HEK293 (cell line): Measurements from ENCODE around the gene PDCD4.

Experiments used
- CTCF ChIA-PET: fragments of 350-600 bp; formaldehyde crosslinking; extraction: SDS; loops from one replicate; lab custom pipeline; 2021; ENCODE audit warnings: antibody characterized with exemption; lab: Yijun Ruan, JAX
- POLR2A ChIA-PET: fragments of 300-600 bp; formaldehyde crosslinking; extraction: SDS; loops from one replicate; lab custom pipeline; 2020; ENCODE audit warnings: antibody characterized with exemption, inconsistent platforms; lab: Yijun Ruan, JAX
- H3K27ac ChIP-seq: fragments of 200-500 bp; sonication (Bioruptor generic); 2 replicates; pipeline ENCODE4 v1.5.1; 2014; ENCODE audit warnings: low read depth, low read length, control low read depth, inconsistent platforms; ENCODE audit errors: extremely low read depth
- H3K36me3 ChIP-seq, 2 experiments: fragments of 200-500 bp in 1 of 2; sonication (Bioruptor generic) in 1 of 2; 1 replicate in 1 of 2; 2 replicates in 1 of 2; pipeline ENCODE4 v1.5.1; 2014 to 2017; ENCODE audit warnings: inconsistent platforms in 2 of 2, low read length in 2 of 2; ENCODE audit not compliant: control insufficient read depth in 2 of 2, insufficient read depth in 1 of 2
- H3K4me1 ChIP-seq: fragments of 200-500 bp; sonication (Bioruptor generic); 2 replicates; pipeline ENCODE4 v1.5.1; 2014; ENCODE audit warnings: mild to moderate bottlenecking, low read length, inconsistent platforms; ENCODE audit not compliant: control insufficient read depth, insufficient read depth
- H3K4me3 ChIP-seq: 2 replicates; pipeline ENCODE4 v1.5.1; 2011; ENCODE audit warnings: low read depth, mild to moderate bottlenecking, control low read depth, low read length, moderate library complexity
- H3K9me3 ChIP-seq: fragments of 200-500 bp; sonication (Bioruptor generic); 2 replicates; pipeline ENCODE4 v1.5.1; 2014; ENCODE audit warnings: low read depth, low read length, inconsistent platforms; ENCODE audit not compliant: control insufficient read depth, insufficient read depth
- EGR2 ChIP-seq: fragments of 450-650 bp; formaldehyde crosslinking; IDR thresholded peaks from 2 replicates; pipeline ENCODE4 v1.5.1; 2016; ENCODE audit warnings: low read depth, missing biosample characterization, missing genetic modification characterization
- GLIS1 ChIP-seq: fragments of 450-650 bp; formaldehyde crosslinking; IDR thresholded peaks from 2 replicates; pipeline ENCODE4 v1.5.1; 2016; ENCODE audit warnings: missing biosample characterization, missing genetic modification characterization
- HOXA7 ChIP-seq: sonication (generic); formaldehyde crosslinking; IDR thresholded peaks from 2 replicates; pipeline ENCODE4 v1.8.1; 2022; ENCODE audit warnings: missing genetic modification reagents, borderline replicate concordance
- KLF16 ChIP-seq: fragments of 450-650 bp; formaldehyde crosslinking; IDR thresholded peaks from 2 replicates; pipeline ENCODE4 v1.5.1; 2017; ENCODE audit warnings: missing biosample characterization, missing genetic modification characterization
- MEIS1 ChIP-seq: sonication (generic); formaldehyde crosslinking; IDR thresholded peaks from 2 replicates; pipeline ENCODE4 v1.8.1; 2022; ENCODE audit warnings: missing genetic modification reagents, mild to moderate bottlenecking, borderline replicate concordance
- MZF1 ChIP-seq: fragments of 450-650 bp; formaldehyde crosslinking; IDR thresholded peaks from 2 replicates; pipeline ENCODE4 v1.5.1; 2017; ENCODE audit warnings: missing biosample characterization, missing genetic modification characterization, borderline replicate concordance
- OSR2 ChIP-seq: fragments of 450-650 bp; formaldehyde crosslinking; IDR thresholded peaks from 2 replicates; pipeline ENCODE4 v1.5.1; 2016; ENCODE audit warnings: missing biosample characterization, missing genetic modification characterization
- PATZ1 ChIP-seq: fragments of 450-650 bp; formaldehyde crosslinking; IDR thresholded peaks from 2 replicates; pipeline ENCODE4 v1.5.1; 2016; ENCODE audit warnings: missing biosample characterization, missing genetic modification characterization
- REST ChIP-seq: fragments of 450-650 bp; formaldehyde crosslinking; IDR thresholded peaks from 2 replicates; pipeline ENCODE4 v1.5.1; 2016; ENCODE audit warnings: missing biosample characterization, missing genetic modification characterization
- SP7 ChIP-seq: fragments of 450-650 bp; formaldehyde crosslinking; IDR thresholded peaks from 2 replicates; pipeline ENCODE4 v1.5.1; 2016; ENCODE audit warnings: missing biosample characterization, missing genetic modification characterization
- YY2 ChIP-seq: fragments of 450-650 bp; formaldehyde crosslinking; IDR thresholded peaks from 2 replicates; pipeline ENCODE4 v1.5.1; 2016; ENCODE audit warnings: missing biosample characterization, missing genetic modification characterization
- ZBTB21 ChIP-seq: fragments of 450-650 bp; formaldehyde crosslinking; IDR thresholded peaks from 2 replicates; pipeline ENCODE4 v1.5.1; 2017; ENCODE audit warnings: missing biosample characterization, missing genetic modification characterization
- ZBTB7A ChIP-seq: fragments of 450-650 bp; formaldehyde crosslinking; IDR thresholded peaks from 2 replicates; pipeline ENCODE4 v1.5.1; 2016; ENCODE audit warnings: low read depth, missing biosample characterization, missing genetic modification characterization
- ZEB2 ChIP-seq: fragments of 450-650 bp; formaldehyde crosslinking; IDR thresholded peaks from 2 replicates; pipeline ENCODE4 v1.5.1; 2016; ENCODE audit warnings: missing biosample characterization, missing genetic modification characterization
- ZFHX2 ChIP-seq: fragments of 450-650 bp; formaldehyde crosslinking; conservative IDR thresholded peaks from 2 replicates; pipeline ENCODE4 v1.5.1; 2016; ENCODE audit warnings: missing biosample characterization, missing genetic modification characterization
- ZNF133 ChIP-seq: fragments of 450-650 bp; formaldehyde crosslinking; IDR thresholded peaks from 2 replicates; pipeline ENCODE4 v1.5.1; 2016; ENCODE audit warnings: missing biosample characterization, missing genetic modification characterization
- ZNF138 ChIP-seq: fragments of 450-650 bp; formaldehyde crosslinking; IDR thresholded peaks from 2 replicates; pipeline ENCODE4 v1.5.1; 2016; ENCODE audit warnings: missing biosample characterization, missing genetic modification characterization, borderline replicate concordance
- ZNF223 ChIP-seq: fragments of 450-650 bp; formaldehyde crosslinking; IDR thresholded peaks from 2 replicates; pipeline ENCODE4 v1.5.1; 2016; ENCODE audit warnings: missing biosample characterization, missing genetic modification characterization
- ZNF26 ChIP-seq: fragments of 450-650 bp; formaldehyde crosslinking; IDR thresholded peaks from 2 replicates; pipeline ENCODE4 v1.5.1; 2016; ENCODE audit warnings: missing biosample characterization, missing genetic modification characterization
- ZNF292 ChIP-seq: fragments of 450-650 bp; formaldehyde crosslinking; IDR thresholded peaks from 2 replicates; pipeline ENCODE4 v1.5.1; 2016; ENCODE audit warnings: low read depth, missing biosample characterization, missing genetic modification characterization, borderline replicate concordance
- ZNF324 ChIP-seq: fragments of 450-650 bp; formaldehyde crosslinking; IDR thresholded peaks from 2 replicates; pipeline ENCODE4 v1.5.1; 2016; ENCODE audit warnings: missing biosample characterization, missing genetic modification characterization
- ZNF335 ChIP-seq: fragments of 450-650 bp; formaldehyde crosslinking; conservative IDR thresholded peaks from 2 replicates; pipeline ENCODE4 v1.5.1; 2016; ENCODE audit warnings: missing biosample characterization, missing genetic modification characterization
- ZNF391 ChIP-seq: fragments of 450-650 bp; formaldehyde crosslinking; IDR thresholded peaks from 2 replicates; pipeline ENCODE4 v1.5.1; 2016; ENCODE audit warnings: low read depth, missing biosample characterization, missing genetic modification characterization, borderline replicate concordance
- ZNF423 ChIP-seq: fragments of 450-650 bp; formaldehyde crosslinking; IDR thresholded peaks from 2 replicates; pipeline ENCODE4 v1.5.1; 2016; ENCODE audit warnings: missing biosample characterization, missing genetic modification characterization
- ZNF514 ChIP-seq: fragments of 450-650 bp; formaldehyde crosslinking; IDR thresholded peaks from 2 replicates; pipeline ENCODE4 v1.5.1; 2016; ENCODE audit warnings: missing biosample characterization, missing genetic modification characterization
- ZNF521 ChIP-seq: fragments of 450-650 bp; formaldehyde crosslinking; IDR thresholded peaks from 2 replicates; pipeline ENCODE4 v1.5.1; 2017; ENCODE audit warnings: missing biosample characterization, mild to moderate bottlenecking, missing genetic modification characterization
- ZNF596 ChIP-seq: fragments of 450-650 bp; IDR thresholded peaks from 2 replicates; pipeline ENCODE4 v1.5.0; 2018; ENCODE audit warnings: missing biosample characterization, mild to moderate bottlenecking, missing genetic modification characterization, moderate library complexity
- ZNF660 ChIP-seq: fragments of 450-650 bp; IDR thresholded peaks from 2 replicates; pipeline ENCODE4 v1.5.1; 2018; ENCODE audit warnings: missing biosample characterization, mild to moderate bottlenecking, missing genetic modification characterization
- ZNF792 ChIP-seq: fragments of 450-650 bp; formaldehyde crosslinking; IDR thresholded peaks from 2 replicates; pipeline ENCODE4 v1.5.1; 2016; ENCODE audit warnings: missing biosample characterization, missing genetic modification characterization
- TF ChIP-seq, protein P1 (sequence below): fragments of 450-650 bp; formaldehyde crosslinking; IDR thresholded peaks from 2 replicates; pipeline ENCODE4 v1.5.1; 2017; ENCODE audit warnings: missing biosample characterization, missing genetic modification characterization

The PDCD4 gene

DNA sequence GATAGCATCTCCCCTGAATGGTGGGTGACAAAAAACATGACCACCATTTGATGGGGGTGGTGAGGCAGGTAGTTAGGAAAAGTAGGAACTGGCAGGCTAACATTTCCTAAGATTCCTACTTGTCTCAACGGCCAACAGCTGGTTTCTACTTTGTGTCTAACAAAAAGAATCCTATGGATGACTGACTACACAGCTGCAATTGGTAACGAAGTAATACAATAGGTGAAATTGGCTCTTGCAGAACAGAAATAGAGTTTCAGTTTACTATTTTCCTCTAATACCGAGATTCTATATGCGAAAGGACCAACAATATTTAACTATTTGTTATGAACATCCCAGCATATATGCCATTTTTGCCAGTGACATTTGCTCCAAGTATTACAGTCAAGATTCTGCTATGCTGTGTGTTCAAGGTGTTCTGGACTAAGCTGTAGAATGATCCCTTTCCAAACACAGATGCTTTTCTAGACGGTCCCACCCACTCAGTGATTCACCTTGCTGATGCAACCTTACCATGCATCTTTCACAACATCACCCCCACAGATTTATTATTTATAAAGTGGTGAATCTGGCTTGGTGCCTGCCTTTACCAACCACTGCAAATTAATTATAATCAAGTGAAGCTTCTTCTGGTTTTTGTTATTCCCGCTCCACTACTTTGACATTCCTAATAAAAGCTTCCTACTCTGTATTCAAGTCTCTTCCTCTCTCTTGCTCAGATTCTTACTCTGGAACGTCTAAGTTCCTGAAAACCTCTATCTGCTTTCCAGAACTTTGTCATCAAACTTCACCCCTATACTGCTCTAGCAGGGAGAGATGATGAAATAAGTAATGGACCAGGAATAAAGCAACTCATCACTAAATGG is 30.5 kb downstream of the PDCD4 start:
- ChIA-PET POLR2A (interaction anchor here (0.7 to 1.5 kb wide), 3 partner anchors 17 to 40 kb away, joined by 3 to 5 read pairs (median 3); partner anchors contain the start of genes BBIP1, PDCD4 and SHOC2), CTCF (interaction anchor here (0.6 to 3.3 kb wide), 4 partner anchors 9 to 697 kb away, joined by 3 to 14 read pairs (median 3); no protein-coding TSS in a partner anchor)
- Histone ChIP-seq H3K9me3 (no peaks in the 10 kb centered on the region), H3K36me3 (peaks cover 28 to 48% of the 10 kb centered on the region in 2 experiments), H3K4me3 (no peak overlapping the region), H3K27ac (no peak overlapping the region), H3K4me1 (no peaks in the 10 kb centered on the region)
- peak; percentile 50 for TF ChIP-seq ZNF660 (tag by site-specific recombination)
- no peak for TF ChIP-seq ZNF792 (tag by site-specific recombination)
- no peak for TF ChIP-seq EGR2
- peak; percentile 38 for TF ChIP-seq ZNF335 (tag by site-specific recombination)
- TF ChIP-seq ZNF391 (tag by site-specific recombination): no peak
- no peak for TF ChIP-seq ZBTB7A (tag by site-specific recombination)
- 0 out of 2 replicates have a peak, but pooled peaks have one; percentile 15 for TF ChIP-seq ZEB2 (tag by site-specific recombination)
- no peak for TF ChIP-seq ZNF292
- TF ChIP-seq YY2 (tag by site-specific recombination): no peak
- no peak for TF ChIP-seq ZNF514
- no peak for TF ChIP-seq ZBTB21
- TF ChIP-seq, protein P1, sequence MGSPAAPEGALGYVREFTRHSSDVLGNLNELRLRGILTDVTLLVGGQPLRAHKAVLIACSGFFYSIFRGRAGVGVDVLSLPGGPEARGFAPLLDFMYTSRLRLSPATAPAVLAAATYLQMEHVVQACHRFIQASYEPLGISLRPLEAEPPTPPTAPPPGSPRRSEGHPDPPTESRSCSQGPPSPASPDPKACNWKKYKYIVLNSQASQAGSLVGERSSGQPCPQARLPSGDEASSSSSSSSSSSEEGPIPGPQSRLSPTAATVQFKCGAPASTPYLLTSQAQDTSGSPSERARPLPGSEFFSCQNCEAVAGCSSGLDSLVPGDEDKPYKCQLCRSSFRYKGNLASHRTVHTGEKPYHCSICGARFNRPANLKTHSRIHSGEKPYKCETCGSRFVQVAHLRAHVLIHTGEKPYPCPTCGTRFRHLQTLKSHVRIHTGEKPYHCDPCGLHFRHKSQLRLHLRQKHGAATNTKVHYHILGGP (tag by site-specific recombination): peak; percentile 76
- no peak for TF ChIP-seq MEIS1 (CRISPR knock-in tag)
- peak; percentile 95 for TF ChIP-seq ZNF133 (tag by site-specific recombination)
- 0 out of 2 replicates have a peak, but pooled peaks have one; percentile 35 for TF ChIP-seq ZNF324 (tag by site-specific recombination)
- TF ChIP-seq ZNF596 (tag by site-specific recombination): no peak
- no peak for TF ChIP-seq MZF1 (tag by site-specific recombination)
- TF ChIP-seq PATZ1: 0 out of 2 replicates have a peak, but pooled peaks have one; percentile 14
- TF ChIP-seq KLF16 (tag by site-specific recombination): peak; percentile 74; the same call in 1 of the 2 replicates
- TF ChIP-seq ZNF26 (tag by site-specific recombination): no peak
- no peak for TF ChIP-seq ZNF423
- TF ChIP-seq OSR2 (tag by site-specific recombination): no peak
- no peak for TF ChIP-seq ZNF223 (tag by site-specific recombination)
- TF ChIP-seq REST (tag by site-specific recombination): no peak
- TF ChIP-seq ZFHX2: peak; percentile 43
- no peak for TF ChIP-seq ZNF138 (tag by site-specific recombination)
- no peak for TF ChIP-seq HOXA7 (CRISPR knock-in tag)
- no peak for TF ChIP-seq ZNF521
- TF ChIP-seq SP7 (tag by site-specific recombination): peak; percentile 10; the same call in 1 of the 2 replicates
- TF ChIP-seq GLIS1 (tag by site-specific recombination): no peak
